ENCODE measurements around the gene GPR146. TPM values are rescaled to one million over a fixed set of nuclear protein-coding genes. Genes with fewer than 3 reads are reported as not detected.
"Not testable (repeated sequence)": the region's sequence is repeated elsewhere in the genome, so short reads cannot be mapped to it uniquely, and the experiment has no call there.

The GPR146 gene
- total and polyA plus RNA-seq, 2 donors (not counting 1 experiment from before 2014, with no cell fraction given): 2.2 to 3.3 TPM

DNA sequence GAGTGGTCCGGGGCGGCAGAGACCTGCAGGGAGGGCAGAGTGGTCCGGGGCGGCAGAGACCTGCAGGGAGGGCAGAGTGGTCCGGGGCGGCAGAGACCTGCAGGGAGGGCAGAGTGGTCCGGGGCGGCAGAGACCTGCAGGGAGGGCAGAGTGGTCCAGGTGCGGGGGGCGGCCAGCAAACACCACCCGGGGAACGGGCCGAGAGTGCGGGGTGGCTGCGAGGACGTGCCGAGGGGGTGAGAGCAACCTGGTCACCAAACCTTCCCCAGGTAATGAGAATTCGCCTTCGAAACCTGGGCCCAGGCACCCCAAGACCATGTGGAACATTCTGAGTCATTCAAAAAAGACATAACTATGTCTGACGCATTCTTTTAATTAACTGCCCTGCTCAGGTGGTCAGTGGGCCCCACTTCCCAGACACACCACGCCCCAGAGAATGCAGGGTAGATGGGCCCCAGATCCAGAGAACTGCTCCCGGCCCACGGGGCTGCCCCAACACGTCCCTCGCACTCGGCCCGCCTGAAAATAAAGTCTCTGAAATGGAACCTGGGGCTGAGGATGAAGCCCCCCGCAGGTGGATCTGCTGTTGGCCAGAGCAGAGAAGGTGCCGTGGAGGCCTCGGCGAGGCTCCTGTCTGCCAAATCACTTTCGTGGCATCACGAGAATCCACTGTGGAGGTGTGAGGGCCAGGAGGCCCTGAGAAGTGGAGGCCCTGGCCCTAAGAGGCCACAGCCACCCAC lies 12.5 kb upstream of the GPR146 start:
- no peak for DNase-seq (ENCODE audit: low read depth in 2 of 2)
- Histone ChIP-seq H3K4me1 (ENCODE audit: control insufficient read depth, extremely low read depth, insufficient read depth, low read length) (peaks cover 5% of the 10 kb centered on the region), H3K36me3 (ENCODE audit: control insufficient read depth, insufficient read depth, low read length) (no peaks in the 10 kb centered on the region), H3K9me3 (ENCODE audit: control insufficient read depth, insufficient read depth, low read depth, low read length) (no peaks in the 10 kb centered on the region), H2AFZ (ENCODE audit: low read length) (no peak overlapping the region), H3K4me2 (ENCODE audit: extremely low read depth, insufficient read depth, low read length) (no peak overlapping the region), H3K9ac (ENCODE audit: insufficient read depth, low read length) (no peak overlapping the region), H3K4me3 (replicated peaks in 1 of 4; ENCODE audit: control extremely low read depth in 1 of 4, insufficient read depth in 1 of 4, low read depth in 3 of 4, low read length in 4 of 4) (no peak overlapping the region), H3K27me3 (ENCODE audit: control insufficient read depth, insufficient read depth, low read length) (no peaks in the 10 kb centered on the region), H3K27ac (ENCODE audit: insufficient read depth, low read length) (no peak overlapping the region), H3K79me2 (ENCODE audit: control insufficient read depth, insufficient read depth, low read length) (peaks cover 8% of the 10 kb centered on the region), H4K20me1 (ENCODE audit: control insufficient read depth, extremely low read depth, insufficient read depth, low read length) (no peaks in the 10 kb centered on the region)
- no peak for TF ChIP-seq CTCF (conservative IDR thresholded peaks at IDR 0.05 in 1 of 2, IDR thresholded peaks at IDR 0.05 in 1 of 2; ENCODE audit: low read depth in 1 of 2, low read length in 2 of 2)
- TF ChIP-seq EZH2 (IDR thresholded peaks at IDR 0.05; ENCODE audit: low read length, missing control alignments): no peak

DNA sequence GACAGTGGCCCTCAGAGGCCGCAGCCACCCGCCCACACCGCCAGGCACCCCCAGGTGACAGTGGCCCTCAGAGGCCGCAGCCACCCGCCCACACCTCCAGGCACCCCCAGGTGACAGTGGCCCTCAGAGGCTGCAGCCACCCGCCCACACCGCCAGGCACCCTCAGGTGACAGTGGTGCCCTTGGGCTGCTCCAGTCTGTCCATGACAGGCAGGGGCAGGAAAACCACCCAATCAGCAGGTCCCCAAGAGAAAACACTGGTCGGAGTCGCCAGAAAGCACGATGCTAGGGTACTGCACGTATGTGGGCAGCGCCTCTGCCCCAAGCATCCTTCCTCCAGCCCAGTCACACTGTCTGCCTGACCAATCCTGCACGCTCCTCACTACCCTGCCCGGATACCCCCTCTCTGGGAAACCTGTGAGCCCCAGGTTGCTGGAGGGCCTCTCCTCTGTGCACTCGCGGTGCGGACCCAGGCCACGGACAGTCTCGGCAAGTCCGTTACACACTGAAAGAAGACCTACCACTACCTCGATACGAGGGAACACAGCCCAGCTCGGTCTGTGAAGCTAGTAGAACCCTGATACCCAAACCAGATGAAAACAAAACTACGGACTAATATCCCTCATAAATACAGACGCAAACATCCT lies 11.7 kb upstream of the GPR146 start:
- Histone ChIP-seq H3K4me3 (replicated peaks in 1 of 4; ENCODE audit: control extremely low read depth in 1 of 4, insufficient read depth in 1 of 4, low read depth in 3 of 4, low read length in 4 of 4) (no peak overlapping the region), H3K9ac (ENCODE audit: insufficient read depth, low read length) (no peak overlapping the region), H4K20me1 (ENCODE audit: control insufficient read depth, extremely low read depth, insufficient read depth, low read length) (no peaks in the 10 kb centered on the region), H3K27ac (ENCODE audit: insufficient read depth, low read length) (no peak overlapping the region), H2AFZ (ENCODE audit: low read length) (no peak overlapping the region), H3K27me3 (ENCODE audit: control insufficient read depth, insufficient read depth, low read length) (no peaks in the 10 kb centered on the region), H3K36me3 (ENCODE audit: control insufficient read depth, insufficient read depth, low read length) (no peaks in the 10 kb centered on the region), H3K9me3 (ENCODE audit: control insufficient read depth, insufficient read depth, low read depth, low read length) (no peaks in the 10 kb centered on the region), H3K4me1 (ENCODE audit: control insufficient read depth, extremely low read depth, insufficient read depth, low read length) (peaks cover 5% of the 10 kb centered on the region), H3K79me2 (ENCODE audit: control insufficient read depth, insufficient read depth, low read length) (peaks cover 1% of the 10 kb centered on the region), H3K4me2 (ENCODE audit: extremely low read depth, insufficient read depth, low read length) (no peak overlapping the region)
- no peak for DNase-seq (ENCODE audit: low read depth in 2 of 2)
- TF ChIP-seq CTCF (conservative IDR thresholded peaks at IDR 0.05 in 1 of 2, IDR thresholded peaks at IDR 0.05 in 1 of 2; ENCODE audit: low read depth in 1 of 2, low read length in 2 of 2) (no peak), EZH2 (IDR thresholded peaks at IDR 0.05; ENCODE audit: low read length, missing control alignments) (no peak)

DNA sequence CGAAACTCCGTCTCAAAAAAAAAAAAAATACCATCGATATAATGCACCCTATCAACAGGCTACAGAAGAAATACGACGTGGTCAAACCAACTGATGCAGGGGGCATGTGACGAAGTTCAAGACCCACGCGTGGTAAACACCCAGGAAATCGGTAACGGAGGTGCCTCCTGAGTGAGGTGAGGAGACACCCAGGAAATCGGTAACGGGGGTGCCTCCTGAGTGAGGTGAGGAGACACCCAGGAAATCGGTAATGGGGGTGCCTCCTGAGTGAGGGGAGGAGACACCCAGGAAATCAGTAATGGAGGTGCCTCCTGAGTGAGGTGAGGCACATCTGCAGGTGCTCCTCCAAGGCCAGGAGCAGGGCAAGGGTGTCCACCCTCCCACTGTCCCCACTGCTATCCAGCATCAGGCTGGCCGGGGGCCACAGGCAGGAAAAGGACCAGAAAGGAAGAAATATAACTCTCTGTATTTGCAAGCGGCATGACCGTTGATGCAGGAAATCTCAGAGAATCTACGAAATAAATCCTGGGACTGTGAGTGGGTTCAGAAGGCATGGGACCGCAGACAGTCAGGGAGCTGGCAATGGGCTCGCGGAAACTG lies 10.7 kb upstream of the GPR146 start:
- Histone ChIP-seq H3K27me3 (ENCODE audit: control insufficient read depth, insufficient read depth, low read length) (no peaks in the 10 kb centered on the region), H2AFZ (ENCODE audit: low read length) (no peak overlapping the region)
- no peak for TF ChIP-seq CTCF (conservative IDR thresholded peaks at IDR 0.05 in 1 of 2, IDR thresholded peaks at IDR 0.05 in 1 of 2; ENCODE audit: low read depth in 1 of 2, low read length in 2 of 2)

GRCh38 chr7:1034769-1035168 lies 9.6 kb upstream of the GPR146 start:
- H3K9me3 ChIP-seq (ENCODE audit: control insufficient read depth, insufficient read depth, low read depth, low read length); H3K36me3 ChIP-seq (ENCODE audit: control insufficient read depth, insufficient read depth, low read length); H3K27ac ChIP-seq (ENCODE audit: insufficient read depth, low read length); DNase-seq (ENCODE audit: low read depth in 2 of 2); H3K4me1 ChIP-seq (ENCODE audit: control insufficient read depth, extremely low read depth, insufficient read depth, low read length); H3K4me3 ChIP-seq (replicated peaks in 1 of 4; ENCODE audit: control extremely low read depth in 1 of 4, insufficient read depth in 1 of 4, low read depth in 3 of 4, low read length in 4 of 4); H3K27me3 ChIP-seq (ENCODE audit: control insufficient read depth, insufficient read depth, low read length); H2AFZ ChIP-seq (ENCODE audit: low read length); H3K9ac ChIP-seq (ENCODE audit: insufficient read depth, low read length); H4K20me1 ChIP-seq (ENCODE audit: control insufficient read depth, extremely low read depth, insufficient read depth, low read length); H3K4me2 ChIP-seq (ENCODE audit: extremely low read depth, insufficient read depth, low read length); H3K79me2 ChIP-seq (ENCODE audit: control insufficient read depth, insufficient read depth, low read length): not testable (repeated sequence)

More for the DNA sequence above, 10.7 kb upstream of the GPR146 start:
- Histone ChIP-seq H4K20me1 (ENCODE audit: control insufficient read depth, extremely low read depth, insufficient read depth, low read length) (no peaks in the 10 kb centered on the region), H3K9ac (ENCODE audit: insufficient read depth, low read length) (no peak overlapping the region), H3K79me2 (ENCODE audit: control insufficient read depth, insufficient read depth, low read length) (no peaks in the 10 kb centered on the region), H3K4me1 (ENCODE audit: control insufficient read depth, extremely low read depth, insufficient read depth, low read length) (peaks cover 2% of the 10 kb centered on the region), H3K9me3 (ENCODE audit: control insufficient read depth, insufficient read depth, low read depth, low read length) (no peaks in the 10 kb centered on the region), H3K27ac (ENCODE audit: insufficient read depth, low read length) (no peak overlapping the region), H3K4me3 (replicated peaks in 1 of 4; ENCODE audit: control extremely low read depth in 1 of 4, insufficient read depth in 1 of 4, low read depth in 3 of 4, low read length in 4 of 4) (no peak overlapping the region), H3K4me2 (ENCODE audit: extremely low read depth, insufficient read depth, low read length) (no peak overlapping the region), H3K36me3 (ENCODE audit: control insufficient read depth, insufficient read depth, low read length) (no peaks in the 10 kb centered on the region)
- no peak for DNase-seq (ENCODE audit: low read depth in 2 of 2)
